HepG2 (cell line): Measurements from ENCODE around the gene PIMREG. TPM values are rescaled to one million over a fixed set of nuclear protein-coding genes. Genes with fewer than 3 reads are reported as not detected.

Source experiments
- CENPT ChIP-seq: sonication (generic); formaldehyde crosslinking; IDR thresholded peaks from 2 replicates; pipeline ENCODE4 v1.8.0; 2022; ENCODE audit warnings: low read depth, mild to moderate bottlenecking, moderate library complexity, missing genetic modification reagents
- FOXA1 ChIP-seq, 2 experiments: fragments of 450-650 bp in 1 of 2; sonication (generic) in 1 of 2; formaldehyde crosslinking in 1 of 2; IDR thresholded peaks; 2 replicates each; pipeline versions ENCODE4 v1.4.0 to v1.6.1; 2016 to 2020; ENCODE audit warnings: missing genetic modification reagents in 1 of 2
- FOXK2 ChIP-seq: fragments of 450-650 bp; IDR thresholded peaks from 2 replicates; pipeline ENCODE4 v1.6.1; 2016
- HNRNPH1 ChIP-seq: fragments of 200-400 bp; formaldehyde crosslinking; optimal IDR thresholded peaks from 2 replicates; pipeline ENCODE3; 2017; ENCODE audit warnings: mild to moderate bottlenecking, low read depth, low read length
- HOXA3 ChIP-seq: sonication (generic); formaldehyde crosslinking; IDR thresholded peaks from 2 replicates; pipeline ENCODE4 v1.5.0; 2020; ENCODE audit warnings: missing genetic modification reagents
- MED8 ChIP-seq: sonication (generic); formaldehyde crosslinking; IDR thresholded peaks from 2 replicates; pipeline ENCODE4 v1.8.1; 2023; ENCODE audit warnings: mild to moderate bottlenecking, missing genetic modification reagents; ENCODE audit not compliant: insufficient replicate concordance
- MEIS2 ChIP-seq: sonication (generic); formaldehyde crosslinking; IDR thresholded peaks from 2 replicates; pipeline ENCODE4 v1.9.0; 2021; ENCODE audit warnings: mild to moderate bottlenecking, missing genetic modification reagents
- MTF2 ChIP-seq: sonication (generic); formaldehyde crosslinking; IDR thresholded peaks from 2 replicates; pipeline ENCODE4 v1.5.0; 2020; ENCODE audit warnings: missing genetic modification reagents, borderline replicate concordance
- NFATC3 ChIP-seq: sonication (generic); formaldehyde crosslinking; IDR thresholded peaks from 2 replicates; pipeline ENCODE4 v1.5.1; 2020; ENCODE audit warnings: mild to moderate bottlenecking, missing genetic modification reagents
- RXRB ChIP-seq: IDR thresholded peaks from 2 replicates; pipeline ENCODE4 v1.6.1; 2016; ENCODE audit warnings: borderline replicate concordance, missing genetic modification reagents, missing compliant biosample characterization
- TEAD3 ChIP-seq: optimal IDR thresholded peaks from 2 replicates; pipeline ENCODE3; 2016; ENCODE audit warnings: borderline replicate concordance
- TERF1 ChIP-seq: sonication (generic); formaldehyde crosslinking; IDR thresholded peaks from 2 replicates; pipeline ENCODE4 v1.8.0; 2022; ENCODE audit warnings: mild to moderate bottlenecking, missing genetic modification reagents, moderate library complexity
- ZBTB8A ChIP-seq: sonication (generic); formaldehyde crosslinking; IDR thresholded peaks from 2 replicates; pipeline ENCODE4 v1.4.0; 2020; ENCODE audit warnings: mild to moderate bottlenecking, low read depth, missing genetic modification reagents, borderline replicate concordance
- ZNF382 ChIP-seq: sonication (generic); formaldehyde crosslinking; IDR thresholded peaks from 2 replicates; pipeline ENCODE4 v1.5.0; 2020; ENCODE audit warnings: missing genetic modification reagents, mild to moderate bottlenecking, borderline replicate concordance
- ZNF570 ChIP-seq: sonication (generic); formaldehyde crosslinking; IDR thresholded peaks from 2 replicates; pipeline ENCODE4 v1.4.0; 2020; ENCODE audit warnings: mild to moderate bottlenecking, missing genetic modification reagents, borderline replicate concordance
- ZNF572 ChIP-seq: sonication (generic); formaldehyde crosslinking; IDR thresholded peaks from 2 replicates; pipeline ENCODE4 v1.5.1; 2020; ENCODE audit warnings: mild to moderate bottlenecking, missing genetic modification reagents
- ZNF761 ChIP-seq: sonication (generic); formaldehyde crosslinking; conservative IDR thresholded peaks from 2 replicates; pipeline ENCODE4 v1.4.0; 2020; ENCODE audit warnings: mild to moderate bottlenecking, missing genetic modification reagents
- ZNF773 ChIP-seq: sonication (generic); formaldehyde crosslinking; IDR thresholded peaks from 2 replicates; pipeline ENCODE4 v1.4.0; 2020; ENCODE audit warnings: missing genetic modification reagents, borderline replicate concordance
- ZSCAN25 ChIP-seq: sonication (generic); formaldehyde crosslinking; IDR thresholded peaks from 2 replicates; pipeline ENCODE4 v1.8.0; 2022; ENCODE audit warnings: mild to moderate bottlenecking, missing genetic modification reagents
- polyA plus RNA-seq, 8 experiments: library from polyadenylated mRNA; depleted of rRNA in 3 of 8; stranded (reverse) in 7 of 8; unstranded in 1 of 8; fragments of >200 nt; fragmentation: Illumina TruSeq in 4 of 8; extraction: Trizol in 4 of 8; gene quantifications; 2 replicates each; pipeline versions ENCODE4 v1.2.1 to v1.2.3, GENCODE V29; 2011 to 2016; ENCODE audit warnings: low read depth in 4 of 8, missing spikeins in 1 of 8, mixed read lengths in 1 of 8; ENCODE audit not compliant: insufficient read depth in 1 of 8
- total RNA-seq, 5 experiments: library from RNA; depleted of rRNA; stranded (reverse); fragments of >200 nt; fragmentation: Illumina TruSeq; extraction: Trizol; gene quantifications; 2 replicates each; pipeline ENCODE4 v1.2.3, GENCODE V29; 2016; ENCODE audit warnings: low read depth in 1 of 5
- TF ChIP-seq, protein P1 (sequence below): sonication (generic); formaldehyde crosslinking; IDR thresholded peaks from 2 replicates; pipeline ENCODE4 v1.5.0; 2020; ENCODE audit warnings: missing genetic modification reagents
- TF ChIP-seq, protein P2 (sequence below): IDR thresholded peaks from 2 replicates; pipeline ENCODE4 v1.6.1; 2016; ENCODE audit warnings: low read depth, borderline replicate concordance
- TF ChIP-seq, protein P3 (sequence below): sonication (generic); formaldehyde crosslinking; IDR thresholded peaks from 2 replicates; pipeline ENCODE4 v1.4.0; 2020; ENCODE audit warnings: missing genetic modification reagents, borderline replicate concordance

PIMREG gene
- total and polyA plus RNA-seq, 2 of the 13 experiments (the other 11 are each of a cell fraction or from before 2014, with no cell fraction given): 15.6 to 30.3 TPM

DNA sequence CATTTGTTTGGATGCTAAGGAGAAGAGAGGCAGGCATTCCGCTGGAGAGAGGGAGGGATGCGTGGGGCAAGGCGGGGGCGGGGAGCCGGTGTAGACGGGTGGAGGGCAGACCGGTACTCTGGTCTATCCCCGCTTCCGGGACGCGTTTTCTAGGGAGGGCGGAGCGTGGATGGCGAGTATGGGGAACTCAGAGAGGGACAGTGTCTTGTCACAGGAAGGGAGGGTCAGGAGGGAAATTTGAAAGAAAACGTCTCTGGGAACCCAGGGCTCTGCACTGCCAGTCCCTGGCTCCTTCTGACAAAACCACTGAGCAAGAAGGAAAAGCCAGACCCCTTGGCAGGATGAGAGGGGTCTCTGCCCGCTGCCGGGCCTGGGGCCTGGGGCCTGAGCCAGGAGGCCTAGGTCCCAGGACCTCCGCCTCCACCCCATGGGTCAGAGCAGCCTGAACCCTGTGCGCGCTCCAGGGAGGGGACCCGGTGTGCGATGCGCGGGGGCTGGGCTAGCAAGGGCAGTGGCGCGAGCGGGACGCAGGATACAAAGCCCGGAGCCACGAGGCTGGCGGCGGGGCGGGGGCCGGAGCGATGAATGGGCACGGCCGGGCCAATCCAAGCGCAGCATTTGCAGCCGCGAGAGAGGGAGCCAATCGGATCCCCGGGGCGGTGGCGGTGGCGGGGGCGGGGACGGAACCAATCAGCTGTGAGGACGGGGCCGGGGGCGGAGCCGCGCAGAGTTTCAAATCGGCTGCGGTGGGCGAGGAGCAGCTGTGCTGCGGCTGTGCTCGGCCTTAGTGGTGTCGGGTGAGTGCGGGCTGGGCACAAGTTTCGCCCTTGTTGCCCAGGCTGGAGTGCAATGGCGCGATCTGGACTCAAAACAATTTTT is at the start of gene PIMREG (continued):
- no peak for TF ChIP-seq TERF1
- TF ChIP-seq ZNF570 (CRISPR knock-in tag): no peak
- 0 out of 2 replicates have a peak, but pooled peaks have one; percentile 62 for TF ChIP-seq ZNF572 (CRISPR knock-in tag)
- no peak for TF ChIP-seq ZBTB8A (CRISPR knock-in tag)
- TF ChIP-seq, protein P1, sequence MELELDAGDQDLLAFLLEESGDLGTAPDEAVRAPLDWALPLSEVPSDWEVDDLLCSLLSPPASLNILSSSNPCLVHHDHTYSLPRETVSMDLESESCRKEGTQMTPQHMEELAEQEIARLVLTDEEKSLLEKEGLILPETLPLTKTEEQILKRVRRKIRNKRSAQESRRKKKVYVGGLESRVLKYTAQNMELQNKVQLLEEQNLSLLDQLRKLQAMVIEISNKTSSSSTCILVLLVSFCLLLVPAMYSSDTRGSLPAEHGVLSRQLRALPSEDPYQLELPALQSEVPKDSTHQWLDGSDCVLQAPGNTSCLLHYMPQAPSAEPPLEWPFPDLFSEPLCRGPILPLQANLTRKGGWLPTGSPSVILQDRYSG: no peak
- no peak for TF ChIP-seq MED8 (CRISPR knock-in tag)
- TF ChIP-seq TEAD3: peak; percentile 38
- TF ChIP-seq FOXA1 (IDR thresholded peaks at IDR 0.05): no peak
- no peak for TF ChIP-seq FOXA1 (CRISPR knock-in tag; IDR thresholded peaks at IDR 0.05)
- TF ChIP-seq FOXK2: no peak
- TF ChIP-seq CENPT (CRISPR knock-in tag): no peak
- 0 out of 2 replicates have a peak, but pooled peaks have one; percentile 78 for TF ChIP-seq ZNF773 (CRISPR knock-in tag)
- TF ChIP-seq ZNF761 (CRISPR knock-in tag): peak; percentile 80; the same call in 1 of the 2 replicates
- no peak for TF ChIP-seq MTF2 (CRISPR knock-in tag)
- no peak; the same call in 1 of the 2 replicates for TF ChIP-seq RXRB (CRISPR knock-in tag)
- TF ChIP-seq ZNF382: no peak
- TF ChIP-seq HNRNPH1: no peak
- peak; percentile 74 for TF ChIP-seq HOXA3 (CRISPR knock-in tag)
- TF ChIP-seq NFATC3 (CRISPR knock-in tag): no peak; the same call in 1 of the 2 replicates
- 0 out of 2 replicates have a peak, but pooled peaks have one; percentile 52 for TF ChIP-seq ZSCAN25
- TF ChIP-seq, protein P2, sequence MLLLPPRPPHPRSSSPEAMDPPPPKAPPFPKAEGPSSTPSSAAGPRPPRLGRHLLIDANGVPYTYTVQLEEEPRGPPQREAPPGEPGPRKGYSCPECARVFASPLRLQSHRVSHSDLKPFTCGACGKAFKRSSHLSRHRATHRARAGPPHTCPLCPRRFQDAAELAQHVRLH: peak; percentile 64; the same call in 1 of the 2 replicates
- TF ChIP-seq, protein P3, sequence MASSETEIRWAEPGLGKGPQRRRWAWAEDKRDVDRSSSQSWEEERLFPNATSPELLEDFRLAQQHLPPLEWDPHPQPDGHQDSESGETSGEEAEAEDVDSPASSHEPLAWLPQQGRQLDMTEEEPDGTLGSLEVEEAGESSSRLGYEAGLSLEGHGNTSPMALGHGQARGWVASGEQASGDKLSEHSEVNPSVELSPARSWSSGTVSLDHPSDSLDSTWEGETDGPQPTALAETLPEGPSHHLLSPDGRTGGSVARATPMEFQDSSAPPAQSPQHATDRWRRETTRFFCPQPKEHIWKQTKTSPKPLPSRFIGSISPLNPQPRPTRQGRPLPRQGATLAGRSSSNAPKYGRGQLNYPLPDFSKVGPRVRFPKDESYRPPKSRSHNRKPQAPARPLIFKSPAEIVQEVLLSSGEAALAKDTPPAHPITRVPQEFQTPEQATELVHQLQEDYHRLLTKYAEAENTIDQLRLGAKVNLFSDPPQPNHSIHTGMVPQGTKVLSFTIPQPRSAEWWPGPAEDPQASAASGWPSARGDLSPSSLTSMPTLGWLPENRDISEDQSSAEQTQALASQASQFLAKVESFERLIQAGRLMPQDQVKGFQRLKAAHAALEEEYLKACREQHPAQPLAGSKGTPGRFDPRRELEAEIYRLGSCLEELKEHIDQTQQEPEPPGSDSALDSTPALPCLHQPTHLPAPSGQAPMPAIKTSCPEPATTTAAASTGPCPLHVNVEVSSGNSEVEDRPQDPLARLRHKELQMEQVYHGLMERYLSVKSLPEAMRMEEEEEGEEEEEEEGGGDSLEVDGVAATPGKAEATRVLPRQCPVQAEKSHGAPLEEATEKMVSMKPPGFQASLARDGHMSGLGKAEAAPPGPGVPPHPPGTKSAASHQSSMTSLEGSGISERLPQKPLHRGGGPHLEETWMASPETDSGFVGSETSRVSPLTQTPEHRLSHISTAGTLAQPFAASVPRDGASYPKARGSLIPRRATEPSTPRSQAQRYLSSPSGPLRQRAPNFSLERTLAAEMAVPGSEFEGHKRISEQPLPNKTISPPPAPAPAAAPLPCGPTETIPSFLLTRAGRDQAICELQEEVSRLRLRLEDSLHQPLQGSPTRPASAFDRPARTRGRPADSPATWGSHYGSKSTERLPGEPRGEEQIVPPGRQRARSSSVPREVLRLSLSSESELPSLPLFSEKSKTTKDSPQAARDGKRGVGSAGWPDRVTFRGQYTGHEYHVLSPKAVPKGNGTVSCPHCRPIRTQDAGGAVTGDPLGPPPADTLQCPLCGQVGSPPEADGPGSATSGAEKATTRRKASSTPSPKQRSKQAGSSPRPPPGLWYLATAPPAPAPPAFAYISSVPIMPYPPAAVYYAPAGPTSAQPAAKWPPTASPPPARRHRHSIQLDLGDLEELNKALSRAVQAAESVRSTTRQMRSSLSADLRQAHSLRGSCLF (CRISPR knock-in tag): no peak
- TF ChIP-seq MEIS2 (CRISPR knock-in tag): 0 out of 2 replicates have a peak, but pooled peaks have one; percentile 28
